Stimulated activated CD8-positive, alpha-beta memory T cell treated with anti-CD3 and anti-CD28 coated beads, Interleukin-15, amount 100 ng/mL, for 48 hours (primary cell): ENCODE measurements around the gene DCP1A.
"Not testable (repeated sequence)": the region's sequence is repeated elsewhere in the genome, so short reads cannot be mapped to it uniquely, and the experiment has no call there.

ENCODE experiments used
- DNase-seq, 2 donors: peaks; one replicate each; pipeline ENCODE4 v3.0.0-alpha.2; 2020; ENCODE audit warnings: low read depth in 2 of 2

Gene DCP1A

GRCh38 chr3:53264718-53265117, 82.6 kb downstream of the DCP1A start:
- DNase-seq = no peak

GRCh38 chr3:53263907-53264306, 83.4 kb downstream of the DCP1A start:
- no peak for DNase-seq

GRCh38 chr3:53261712-53262111, 85.6 kb downstream of the DCP1A start:
- no peak for DNase-seq

- DNase-seq = no peak
Measured at GRCh38 chr3:53260286-53260785, 87.0 kb downstream of the DCP1A start.

GRCh38 chr3:53259427-53260259, 87.7 kb downstream of the DCP1A start:
- DNase-seq = no peak

- no peak for DNase-seq
Measured at GRCh38 chr3:53258600-53259426, 88.5 kb downstream of the DCP1A start.

GRCh38 chr3:53257465-53257864, 89.9 kb downstream of the DCP1A start:
- no peak for DNase-seq

GRCh38 chr3:53256704-53257055, 90.7 kb downstream of the DCP1A start:
- DNase-seq = no peak

GRCh38 chr3:53255775-53256703, 91.3 kb downstream of the DCP1A start, which contains the start of gene TKT:
TKT (minus strand) TSS chr3:53256022; CDS start chr3:53255942, 80 bp downstream.
- DNase-seq = peak; percentile 73 to 75

GRCh38 chr3:53255423-53255774, 91.9 kb downstream of the DCP1A start:
- DNase-seq = peak; percentile 12 to 27

- peak; percentile 49 to 52 for DNase-seq
Measured at GRCh38 chr3:53254509-53255422, 92.6 kb downstream of the DCP1A start.

- DNase-seq = no peak
Measured at GRCh38 chr3:53253707-53254508, 93.4 kb downstream of the DCP1A start.

- DNase-seq = not testable (repeated sequence)
Measured at GRCh38 chr3:53252947-53253322, 94.4 kb downstream of the DCP1A start.

- DNase-seq = no peak
Measured at GRCh38 chr3:53252096-53252946, 95.0 kb downstream of the DCP1A start.

GRCh38 chr3:53250881-53251605, 96.3 kb downstream of the DCP1A start:
- DNase-seq = no peak

- DNase-seq = no peak
Measured at GRCh38 chr3:53250453-53250852, 96.9 kb downstream of the DCP1A start.

GRCh38 chr3:53248161-53248560, 99.2 kb downstream of the DCP1A start:
- DNase-seq = no peak

- no peak for DNase-seq
Measured at GRCh38 chr3:53247619-53248018, 99.7 kb downstream of the DCP1A start.
